Astrocyte (in vitro differentiated cells and primary cell): Measurements from ENCODE around the gene MAPRE2. TPM values are rescaled to one million over a fixed set of nuclear protein-coding genes. Genes with fewer than 3 reads are reported as not detected.

Experiments
- DNase-seq: peaks from one replicate; pipeline ENCODE4 v3.0.0-alpha.2; 2010; ENCODE audit warnings: low read depth
- FAIRE-seq: peaks from 2 replicates; lab custom pipeline; 2011; peaks lifted over from hg19 to GRCh38; lab: Jason Lieb, UNC
- H2AFZ ChIP-seq: 2 replicates; pipeline ENCODE4 v1.6.0; 2012; ENCODE audit warnings: low read depth, low read length, inconsistent platforms
- H3K27ac ChIP-seq: 2 replicates; pipeline ENCODE4 v1.5.1; 2011; ENCODE audit warnings: low read depth, low read length, inconsistent platforms
- H3K27me3 ChIP-seq: 2 replicates; pipeline ENCODE4 v1.6.0; 2011; ENCODE audit warnings: low read length, inconsistent platforms; ENCODE audit not compliant: insufficient read depth
- H3K36me3 ChIP-seq: 2 replicates; pipeline ENCODE4 v1.5.1; 2011; ENCODE audit warnings: low read length, inconsistent platforms; ENCODE audit not compliant: insufficient read depth
- H3K4me1 ChIP-seq: 2 replicates; pipeline ENCODE4 v1.5.1; 2011; ENCODE audit warnings: low read length, inconsistent platforms; ENCODE audit not compliant: insufficient read depth
- H3K4me2 ChIP-seq: 2 replicates; pipeline ENCODE4 v1.6.0; 2012; ENCODE audit warnings: low read length, inconsistent platforms
- H3K4me3 ChIP-seq: 2 replicates; pipeline ENCODE4 v1.5.1; 2011; ENCODE audit warnings: low read depth, mild to moderate bottlenecking, low read length, inconsistent platforms; ENCODE audit not compliant: insufficient read depth
- H3K79me2 ChIP-seq: 2 replicates; pipeline ENCODE4 v1.6.0; 2012; ENCODE audit warnings: mild to moderate bottlenecking, low read length, inconsistent platforms; ENCODE audit not compliant: insufficient read depth
- H3K9ac ChIP-seq: 2 replicates; pipeline ENCODE4 v1.6.0; 2012; ENCODE audit warnings: mild to moderate bottlenecking, low read length, inconsistent platforms
- H3K9me3 ChIP-seq: 2 replicates; pipeline ENCODE4 v1.5.1; 2012; ENCODE audit warnings: low read depth, mild to moderate bottlenecking, low read length, inconsistent platforms; ENCODE audit not compliant: insufficient read depth
- H4K20me1 ChIP-seq: 2 replicates; pipeline ENCODE4 v1.6.0; 2012; ENCODE audit warnings: low read length, inconsistent platforms; ENCODE audit not compliant: insufficient read depth
- H3K27ac Mint-ChIP-seq: one replicate; pipeline ENCODE4 v1.8.0; 2021; ENCODE audit warnings: mild to moderate bottlenecking, mixed read lengths; ENCODE audit not compliant: unreplicated experiment
- H3K27me3 Mint-ChIP-seq: one replicate; pipeline ENCODE4 v1.8.0; 2021; ENCODE audit warnings: low read depth, mixed read lengths; ENCODE audit not compliant: unreplicated experiment
- H3K36me3 Mint-ChIP-seq: one replicate; pipeline ENCODE4 v1.8.0; 2021; ENCODE audit warnings: low read depth, mixed read lengths; ENCODE audit not compliant: unreplicated experiment
- H3K4me1 Mint-ChIP-seq: one replicate; pipeline ENCODE4 v1.8.0; 2021; ENCODE audit warnings: low read depth, mixed read lengths; ENCODE audit not compliant: unreplicated experiment
- H3K4me3 Mint-ChIP-seq: one replicate; pipeline ENCODE4 v1.8.0; 2021; ENCODE audit warnings: mild to moderate bottlenecking, moderate library complexity, mixed read lengths; ENCODE audit not compliant: unreplicated experiment
- H3K9me3 Mint-ChIP-seq: one replicate; pipeline ENCODE4 v1.8.0; 2021; ENCODE audit warnings: mild to moderate bottlenecking, mixed read lengths; ENCODE audit not compliant: unreplicated experiment
- EZH2 ChIP-seq: IDR thresholded peaks from 2 replicates; pipeline ENCODE4 v1.6.1; 2012; ENCODE audit warnings: mild to moderate bottlenecking, low read length, inconsistent platforms; ENCODE audit not compliant: insufficient read depth
- total RNA-seq: library from RNA; stranded (reverse); gene quantifications from 2 replicates; pipeline ENCODE4 v1.2.1, GENCODE V29; 2021
- TF ChIP-seq, protein P1 (sequence below): IDR thresholded peaks from 2 replicates; pipeline ENCODE4 v1.5.1; 2011; ENCODE audit warnings: low read depth, mild to moderate bottlenecking, inconsistent platforms, low read length, moderate library complexity; ENCODE audit not compliant: insufficient read depth

The MAPRE2 gene
- total RNA-seq, 1 donor from 2014 or later, result 33.8 TPM

DNA sequence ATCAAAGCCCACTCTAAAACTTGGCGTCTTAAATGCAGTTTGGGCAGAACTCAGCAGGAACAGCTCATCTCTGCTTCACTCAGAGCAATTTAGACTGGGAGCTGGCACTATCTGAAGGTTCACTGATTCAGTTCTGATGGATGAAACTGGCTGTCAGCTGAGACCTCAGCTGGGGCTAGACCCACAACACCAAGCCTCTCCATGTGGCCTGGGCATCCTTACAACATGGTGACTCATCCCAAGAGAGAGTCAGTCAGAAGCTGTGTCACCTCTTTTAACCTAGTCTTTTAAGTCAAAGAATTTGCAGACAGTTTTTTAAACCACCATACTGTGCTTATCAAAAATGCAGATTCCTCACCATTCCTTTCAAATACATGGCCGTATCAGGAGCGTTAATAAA lies 137.0 kb downstream of the MAPRE2 start:
- H3K79me2 ChIP-seq, result no peaks in the 10 kb centered on the region
- Mint-ChIP-seq H3K36me3 (no peaks in the 10 kb centered on the region), H3K27ac (no peak overlapping the region), H3K4me3 (no peak overlapping the region), H3K4me1 (no peaks in the 10 kb centered on the region), H3K27me3 (peaks cover 2% of the 10 kb centered on the region), H3K9me3 (no peaks in the 10 kb centered on the region)
- H3K27ac ChIP-seq, result no peak overlapping the region
- no peaks in the 10 kb centered on the region for H3K9me3 ChIP-seq
- DNase-seq (peak; percentile 86), FAIRE-seq (no peak)
- H2AFZ ChIP-seq, result no peak overlapping the region
- no peak overlapping the region for H3K4me3 ChIP-seq
- TF ChIP-seq, protein P1, sequence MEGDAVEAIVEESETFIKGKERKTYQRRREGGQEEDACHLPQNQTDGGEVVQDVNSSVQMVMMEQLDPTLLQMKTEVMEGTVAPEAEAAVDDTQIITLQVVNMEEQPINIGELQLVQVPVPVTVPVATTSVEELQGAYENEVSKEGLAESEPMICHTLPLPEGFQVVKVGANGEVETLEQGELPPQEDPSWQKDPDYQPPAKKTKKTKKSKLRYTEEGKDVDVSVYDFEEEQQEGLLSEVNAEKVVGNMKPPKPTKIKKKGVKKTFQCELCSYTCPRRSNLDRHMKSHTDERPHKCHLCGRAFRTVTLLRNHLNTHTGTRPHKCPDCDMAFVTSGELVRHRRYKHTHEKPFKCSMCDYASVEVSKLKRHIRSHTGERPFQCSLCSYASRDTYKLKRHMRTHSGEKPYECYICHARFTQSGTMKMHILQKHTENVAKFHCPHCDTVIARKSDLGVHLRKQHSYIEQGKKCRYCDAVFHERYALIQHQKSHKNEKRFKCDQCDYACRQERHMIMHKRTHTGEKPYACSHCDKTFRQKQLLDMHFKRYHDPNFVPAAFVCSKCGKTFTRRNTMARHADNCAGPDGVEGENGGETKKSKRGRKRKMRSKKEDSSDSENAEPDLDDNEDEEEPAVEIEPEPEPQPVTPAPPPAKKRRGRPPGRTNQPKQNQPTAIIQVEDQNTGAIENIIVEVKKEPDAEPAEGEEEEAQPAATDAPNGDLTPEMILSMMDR, result no peak
- TF ChIP-seq EZH2, result no peak
- H3K36me3 ChIP-seq, result no peaks in the 10 kb centered on the region
- no peaks in the 10 kb centered on the region for H3K4me1 ChIP-seq
- H3K9ac ChIP-seq, result no peak overlapping the region
- no peaks in the 10 kb centered on the region for H4K20me1 ChIP-seq
- H3K27me3 ChIP-seq, result no peaks in the 10 kb centered on the region
- H3K4me2 ChIP-seq, result no peak overlapping the region

DNA sequence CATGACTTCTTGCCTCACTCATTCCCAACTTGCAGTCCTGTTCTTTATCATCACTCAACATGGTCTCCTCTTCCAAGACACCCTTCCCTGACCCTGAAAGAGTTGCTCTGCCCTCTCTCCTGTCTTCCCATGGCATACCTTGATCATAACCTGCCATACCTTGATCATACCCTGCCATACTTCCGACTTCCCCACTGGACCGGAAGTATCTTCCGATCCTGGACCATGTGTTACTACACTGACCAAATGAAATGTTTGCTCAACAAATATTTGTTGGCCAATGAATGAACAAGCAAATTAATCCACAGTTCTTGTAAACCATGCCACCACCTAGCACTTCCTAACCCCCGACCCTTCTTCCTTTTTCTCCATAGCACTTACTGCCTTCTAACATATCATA lies 138.7 kb downstream of the MAPRE2 start:
- no peaks in the 10 kb centered on the region for H3K36me3 ChIP-seq
- Mint-ChIP-seq H3K4me1 (no peaks in the 10 kb centered on the region), H3K27ac (no peak overlapping the region), H3K36me3 (no peaks in the 10 kb centered on the region), H3K9me3 (no peaks in the 10 kb centered on the region), H3K4me3 (no peak overlapping the region), H3K27me3 (peaks cover 2% of the 10 kb centered on the region)
- no peak overlapping the region for H3K9ac ChIP-seq
- H4K20me1 ChIP-seq, result no peaks in the 10 kb centered on the region
- FAIRE-seq (no peak), DNase-seq (no peak)
- no peak overlapping the region for H3K4me3 ChIP-seq
- no peaks in the 10 kb centered on the region for H3K9me3 ChIP-seq
- H3K79me2 ChIP-seq, result no peaks in the 10 kb centered on the region
- no peak overlapping the region for H3K27ac ChIP-seq
- H3K27me3 ChIP-seq, result no peaks in the 10 kb centered on the region
- TF ChIP-seq EZH2, result no peak
- TF ChIP-seq, protein P1, result no peak
- H2AFZ ChIP-seq, result no peak overlapping the region
- no peaks in the 10 kb centered on the region for H3K4me1 ChIP-seq
- no peak overlapping the region for H3K4me2 ChIP-seq

DNA sequence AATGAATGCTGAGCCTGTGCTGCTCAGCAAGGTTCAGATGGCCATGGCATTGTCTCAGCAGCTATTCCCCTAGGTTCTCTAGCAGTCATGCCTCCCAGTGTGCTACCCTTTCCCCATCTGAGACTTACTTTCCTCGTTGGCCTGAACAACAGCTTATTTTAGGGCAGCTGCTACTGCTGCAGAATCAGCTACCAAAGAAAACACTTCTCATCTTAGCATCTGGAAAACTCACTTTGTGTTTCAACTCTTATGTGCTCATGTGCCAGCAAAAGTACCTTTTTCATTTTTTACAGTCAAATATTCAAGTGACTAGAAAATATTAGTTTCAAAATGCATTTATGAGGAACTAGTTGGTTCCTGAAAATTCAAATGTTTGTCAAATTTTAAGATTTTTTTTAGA lies 139.2 kb downstream of the MAPRE2 start:
- H3K9me3 ChIP-seq, result no peaks in the 10 kb centered on the region
- H3K9ac ChIP-seq, result no peak overlapping the region
- no peaks in the 10 kb centered on the region for H3K4me1 ChIP-seq
- FAIRE-seq, result no peak
- H3K36me3 Mint-ChIP-seq, result no peaks in the 10 kb centered on the region
- H3K27me3 Mint-ChIP-seq, result peaks cover 2% of the 10 kb centered on the region
- H3K4me3 Mint-ChIP-seq, result no peak overlapping the region
- H3K4me2 ChIP-seq, result no peak overlapping the region
- no peak overlapping the region for H3K27ac Mint-ChIP-seq
- no peaks in the 10 kb centered on the region for H3K4me1 Mint-ChIP-seq
- no peaks in the 10 kb centered on the region for H4K20me1 ChIP-seq
- no peak for TF ChIP-seq EZH2
- TF ChIP-seq, protein P1, result no peak
- no peaks in the 10 kb centered on the region for H3K79me2 ChIP-seq
- H2AFZ ChIP-seq, result no peak overlapping the region
- no peak for DNase-seq
- no peaks in the 10 kb centered on the region for H3K36me3 ChIP-seq
- no peaks in the 10 kb centered on the region for H3K27me3 ChIP-seq
- no peaks in the 10 kb centered on the region for H3K9me3 Mint-ChIP-seq
- H3K4me3 ChIP-seq, result no peak overlapping the region
- no peak overlapping the region for H3K27ac ChIP-seq
